ENCODE measurements around the gene CUTA.
"Not testable (repeated sequence)": the region's sequence is repeated elsewhere in the genome, so short reads cannot be mapped to it uniquely, and the experiment has no call there.

CUTA gene

GRCh38 chr6:33399881-33400280 is 18.0 kb downstream of the CUTA start:
- DNase-seq: not testable (repeated sequence)

- not testable (repeated sequence) for DNase-seq
Observed at GRCh38 chr6:33398601-33399000, 19.3 kb downstream of the CUTA start.

- DNase-seq: no peak
Observed at GRCh38 chr6:33397541-33397940, 20.4 kb downstream of the CUTA start.

GRCh38 chr6:33392979-33393378 is 24.9 kb downstream of the CUTA start:
- DNase-seq: no peak

- DNase-seq: no peak
Observed at GRCh38 chr6:33392595-33392948, 25.3 kb downstream of the CUTA start.

GRCh38 chr6:33391922-33392594 is 25.8 kb downstream of the CUTA start:
- DNase-seq: no peak

GRCh38 chr6:33391278-33391921 is 26.5 kb downstream of the CUTA start, which contains the start of gene KIFC1:
KIFC1 (plus strand) TSS chr6:33391823; CDS start chr6:33391986, 163 bp downstream.
- peak; percentile 100 for DNase-seq

GRCh38 chr6:33390767-33391277 is 27.1 kb downstream of the CUTA start:
- no peak for DNase-seq

GRCh38 chr6:33390173-33390572 is 27.7 kb downstream of the CUTA start:
- DNase-seq: no peak

GRCh38 chr6:33384581-33385020 is 33.3 kb downstream of the CUTA start:
- DNase-seq: peak; percentile 74

GRCh38 chr6:33383427-33384185 is 34.3 kb downstream of the CUTA start:
- no peak for DNase-seq

GRCh38 chr6:33380272-33380981 is 37.5 kb downstream of the CUTA start:
- DNase-seq: no peak

GRCh38 chr6:33379184-33379583 is 38.7 kb downstream of the CUTA start:
- DNase-seq: not testable (repeated sequence)

GRCh38 chr6:33377171-33377570 is 40.7 kb downstream of the CUTA start:
- DNase-seq: peak; percentile 18

GRCh38 chr6:33375143-33375671 is 42.7 kb downstream of the CUTA start:
- peak; percentile 88 for DNase-seq

GRCh38 chr6:33373960-33374910 is 43.7 kb downstream of the CUTA start:
- no peak for DNase-seq

- no peak for DNase-seq
Observed at GRCh38 chr6:33372526-33373123, 45.3 kb downstream of the CUTA start.

- not testable (repeated sequence) for DNase-seq
Observed at GRCh38 chr6:33371901-33372300, 46.0 kb downstream of the CUTA start.

GRCh38 chr6:33367715-33368025 is 50.2 kb downstream of the CUTA start:
- not testable (repeated sequence) for DNase-seq

GRCh38 chr6:33367009-33367714 is 50.7 kb downstream of the CUTA start:
- no peak for DNase-seq
